Breast epithelium (tissue), 3 donors: ENCODE results near the gene WBP11.

Experiments
- POLR2A ChIP-seq: fragments of 450-650 bp; IDR thresholded peaks from one replicate; pipeline ENCODE4 v1.6.1; 2016; ENCODE audit warnings: antibody characterized with exemption, mild to moderate bottlenecking, moderate library complexity
- POLR2AphosphoS5 ChIP-seq, 3 donors: sonication (generic); formaldehyde crosslinking; IDR thresholded peaks; one replicate each; pipeline ENCODE4 v1.6.1; 2017; ENCODE audit warnings: antibody characterized with exemption in 3 of 3
- TF ChIP-seq, protein P1 (sequence below), 3 donors: fragments of 450-650 bp; IDR thresholded peaks; one replicate each; pipeline ENCODE4 v1.5.1; 2016 to 2017; ENCODE audit warnings: antibody characterized with exemption in 3 of 3, mild to moderate bottlenecking in 3 of 3, moderate library complexity in 3 of 3

DNA sequence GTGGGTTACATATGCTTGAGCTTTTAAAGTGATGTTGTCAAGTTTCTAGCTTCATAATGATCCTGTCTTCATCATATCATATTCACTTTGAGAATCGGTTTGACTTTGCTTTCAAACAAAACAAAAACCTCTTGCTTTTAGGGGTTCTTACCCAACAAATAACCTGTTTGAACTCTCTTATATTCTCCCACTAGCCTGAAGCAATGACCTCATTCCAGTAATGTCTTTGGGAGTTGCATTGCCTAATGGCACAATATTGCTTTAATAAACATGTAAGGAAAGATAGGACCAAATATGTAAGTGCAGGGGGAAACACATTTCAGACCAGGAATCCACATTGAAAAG is 27.7 kb downstream of the WBP11 start:
- TF ChIP-seq POLR2AphosphoS5 (IDR thresholded peaks at IDR 0.05) (no peak), POLR2A (peak; percentile 25)
- TF ChIP-seq, protein P1, sequence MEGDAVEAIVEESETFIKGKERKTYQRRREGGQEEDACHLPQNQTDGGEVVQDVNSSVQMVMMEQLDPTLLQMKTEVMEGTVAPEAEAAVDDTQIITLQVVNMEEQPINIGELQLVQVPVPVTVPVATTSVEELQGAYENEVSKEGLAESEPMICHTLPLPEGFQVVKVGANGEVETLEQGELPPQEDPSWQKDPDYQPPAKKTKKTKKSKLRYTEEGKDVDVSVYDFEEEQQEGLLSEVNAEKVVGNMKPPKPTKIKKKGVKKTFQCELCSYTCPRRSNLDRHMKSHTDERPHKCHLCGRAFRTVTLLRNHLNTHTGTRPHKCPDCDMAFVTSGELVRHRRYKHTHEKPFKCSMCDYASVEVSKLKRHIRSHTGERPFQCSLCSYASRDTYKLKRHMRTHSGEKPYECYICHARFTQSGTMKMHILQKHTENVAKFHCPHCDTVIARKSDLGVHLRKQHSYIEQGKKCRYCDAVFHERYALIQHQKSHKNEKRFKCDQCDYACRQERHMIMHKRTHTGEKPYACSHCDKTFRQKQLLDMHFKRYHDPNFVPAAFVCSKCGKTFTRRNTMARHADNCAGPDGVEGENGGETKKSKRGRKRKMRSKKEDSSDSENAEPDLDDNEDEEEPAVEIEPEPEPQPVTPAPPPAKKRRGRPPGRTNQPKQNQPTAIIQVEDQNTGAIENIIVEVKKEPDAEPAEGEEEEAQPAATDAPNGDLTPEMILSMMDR (IDR thresholded peaks at IDR 0.05) = no peak
